Esophagus muscularis mucosa (tissue), 4 donors: ENCODE results near the gene TMED8. TPM values are rescaled to one million over a fixed set of nuclear protein-coding genes. Genes with fewer than 3 reads are reported as not detected.

Source experiments
- DNase-seq: peaks from one replicate; pipeline ENCODE4 v3.0.0-alpha.2; 2017; ENCODE audit errors: extremely low spot score
- H3K27ac ChIP-seq, 4 donors: fragments of 200-600 bp; sonication (generic); replicated peaks in 1 of 4; 1 replicate in 3 of 4; 2 replicates in 1 of 4; pipeline ENCODE4 v1.5.1; 2016 to 2019; ENCODE audit warnings: mild to moderate bottlenecking in 1 of 4
- H3K27me3 ChIP-seq, 4 donors: fragments of 200-600 bp; sonication (generic); one replicate each; pipeline versions ENCODE4 v1.5.1 to v1.6.0; 2016 to 2019
- H3K36me3 ChIP-seq, 4 donors: fragments of 200-600 bp; sonication (generic); one replicate each; pipeline ENCODE4 v1.5.1; 2016 to 2019
- H3K4me1 ChIP-seq, 4 donors: fragments of 200-600 bp; sonication (generic); one replicate each; pipeline ENCODE4 v1.5.1; 2016 to 2019
- H3K4me3 ChIP-seq, 4 donors: fragments of 200-600 bp; sonication (generic); 1 replicate in 2 of 4; 2 replicates in 2 of 4; pipeline ENCODE4 v1.5.1; 2016 to 2019; ENCODE audit warnings: mild to moderate bottlenecking in 4 of 4, moderate library complexity in 1 of 4
- H3K9me3 ChIP-seq, 4 donors: fragments of 200-600 bp; sonication (generic); 1 replicate in 3 of 4; 2 replicates in 1 of 4; pipeline ENCODE4 v1.5.1; 2016 to 2019
- EP300 ChIP-seq: sonication (generic); formaldehyde crosslinking; IDR thresholded peaks from one replicate; pipeline ENCODE4 v1.6.1; 2017; ENCODE audit warnings: antibody characterized with exemption
- POLR2A ChIP-seq: fragments of 450-650 bp; IDR thresholded peaks from one replicate; pipeline ENCODE4 v1.6.1; 2017; ENCODE audit warnings: antibody characterized with exemption, moderate library complexity, mild to moderate bottlenecking, low read depth
- POLR2AphosphoS5 ChIP-seq, 2 donors: sonication (generic); formaldehyde crosslinking; IDR thresholded peaks; one replicate each; pipeline ENCODE4 v1.6.1; 2017; ENCODE audit warnings: antibody characterized with exemption in 2 of 2
- WGBS: methylation state at CpG from one replicate; pipeline ENCODE4 v1.1.5; 2018; 5-methylcytosine and 5-hydroxymethylcytosine counted together
- intact Hi-C: fragments of 100-400 bp; cut with DNase I; formaldehyde crosslinking; loops from one replicate; pipeline ENCODE4 v1.15.1; 2023
- total RNA-seq, 4 donors: library from RNA; depleted of rRNA; stranded (reverse); fragments of >200 nt; gene quantifications; one replicate each; pipeline versions ENCODE4 v1.1.0 to v1.2.1, GENCODE V29; 2016
- TF ChIP-seq, protein P1 (sequence below), 3 experiments: fragments of 200-600 bp in 2 of 3; fragments of 450-650 bp in 1 of 3; sonication (generic) in 2 of 3; IDR thresholded peaks; one replicate each; pipeline ENCODE4 v1.5.1; 2017 to 2019; ENCODE audit warnings: antibody characterized with exemption in 3 of 3, mild to moderate bottlenecking in 2 of 3, moderate library complexity in 1 of 3

The TMED8 gene
- total RNA-seq, 4 donors from 2014 or later, result 15.2 to 21.8 (median 16.7) TPM

DNA sequence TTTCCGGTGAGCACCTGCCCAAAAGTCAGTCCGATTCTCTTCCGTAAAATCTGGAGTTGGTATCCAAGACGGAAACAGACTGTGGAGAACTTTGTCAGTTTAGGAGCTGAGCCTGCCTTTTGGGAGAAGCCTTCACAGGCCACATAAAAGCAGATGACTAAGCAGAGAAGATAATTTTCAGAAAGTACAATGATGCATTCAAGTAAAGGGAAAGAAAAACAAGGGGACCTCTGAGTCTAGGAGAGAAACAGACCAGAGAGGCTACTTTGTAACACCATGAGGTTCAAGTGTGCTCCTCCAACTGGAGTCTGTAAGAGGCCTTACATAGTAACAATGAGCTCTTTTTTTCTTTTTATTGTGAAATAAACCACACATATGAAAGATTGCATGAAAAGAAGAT is 21.1 kb downstream of the TMED8 start:
- H3K27me3 ChIP-seq, result no peaks in the 10 kb centered on the region
- WGBS, result 90% methylated on average over 4 of the region's 4 CpGs
- H3K9me3 ChIP-seq, result no peaks in the 10 kb centered on the region
- H3K27ac ChIP-seq, result no peak overlapping the region
- TF ChIP-seq POLR2AphosphoS5 (IDR thresholded peaks at IDR 0.05), result no peak
- TF ChIP-seq POLR2A, result no peak
- TF ChIP-seq, protein P1, sequence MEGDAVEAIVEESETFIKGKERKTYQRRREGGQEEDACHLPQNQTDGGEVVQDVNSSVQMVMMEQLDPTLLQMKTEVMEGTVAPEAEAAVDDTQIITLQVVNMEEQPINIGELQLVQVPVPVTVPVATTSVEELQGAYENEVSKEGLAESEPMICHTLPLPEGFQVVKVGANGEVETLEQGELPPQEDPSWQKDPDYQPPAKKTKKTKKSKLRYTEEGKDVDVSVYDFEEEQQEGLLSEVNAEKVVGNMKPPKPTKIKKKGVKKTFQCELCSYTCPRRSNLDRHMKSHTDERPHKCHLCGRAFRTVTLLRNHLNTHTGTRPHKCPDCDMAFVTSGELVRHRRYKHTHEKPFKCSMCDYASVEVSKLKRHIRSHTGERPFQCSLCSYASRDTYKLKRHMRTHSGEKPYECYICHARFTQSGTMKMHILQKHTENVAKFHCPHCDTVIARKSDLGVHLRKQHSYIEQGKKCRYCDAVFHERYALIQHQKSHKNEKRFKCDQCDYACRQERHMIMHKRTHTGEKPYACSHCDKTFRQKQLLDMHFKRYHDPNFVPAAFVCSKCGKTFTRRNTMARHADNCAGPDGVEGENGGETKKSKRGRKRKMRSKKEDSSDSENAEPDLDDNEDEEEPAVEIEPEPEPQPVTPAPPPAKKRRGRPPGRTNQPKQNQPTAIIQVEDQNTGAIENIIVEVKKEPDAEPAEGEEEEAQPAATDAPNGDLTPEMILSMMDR (IDR thresholded peaks at IDR 0.05), result no peak
- TF ChIP-seq EP300, result no peak
- H3K36me3 ChIP-seq, result peaks cover 0 to 4% (median 3%) of the 10 kb centered on the region in 4 donors
- no peak for DNase-seq
- H3K4me1 ChIP-seq, result no peaks in the 10 kb centered on the region
- intact Hi-C loops, result no loop called here
- H3K4me3 ChIP-seq, result no peak overlapping the region

- H3K4me3 ChIP-seq, result no peak overlapping the region
- H3K36me3 ChIP-seq, result peaks cover 0 to 24% (median 18%) of the 10 kb centered on the region in 4 donors
- 88% methylated on average over 5 of the region's 5 CpGs for WGBS
- TF ChIP-seq POLR2A (no peak), POLR2AphosphoS5 (IDR thresholded peaks at IDR 0.05) (no peak), EP300 (no peak)
- TF ChIP-seq, protein P1 (IDR thresholded peaks at IDR 0.05), result no peak
- H3K27ac ChIP-seq, result no peak overlapping the region
- H3K9me3 ChIP-seq, result no peaks in the 10 kb centered on the region
- no peaks in the 10 kb centered on the region for H3K27me3 ChIP-seq
- no peak for DNase-seq
- intact Hi-C loops, result no loop called here
- H3K4me1 ChIP-seq, result no peaks in the 10 kb centered on the region
Observed at GRCh38 chr14:77353469-77354141, 23.3 kb downstream of the TMED8 start.

GRCh38 chr14:77347751-77348150 is 29.1 kb downstream of the TMED8 start:
- H3K9me3 ChIP-seq, result no peaks in the 10 kb centered on the region
- no peak for DNase-seq
- WGBS, result 76% methylated on average over 3 of the region's 3 CpGs
- no peak overlapping the region for H3K27ac ChIP-seq
- H3K27me3 ChIP-seq, result no peaks in the 10 kb centered on the region
- H3K4me1 ChIP-seq, result no peaks in the 10 kb centered on the region
- peaks cover 0 to 40% (median 25%) of the 10 kb centered on the region in 4 donors for H3K36me3 ChIP-seq
- H3K4me3 ChIP-seq, result no peak overlapping the region
- TF ChIP-seq, protein P1 (IDR thresholded peaks at IDR 0.05), result no peak
- TF ChIP-seq POLR2A, result no peak
- TF ChIP-seq POLR2AphosphoS5 (IDR thresholded peaks at IDR 0.05), result no peak
- no peak for TF ChIP-seq EP300
- intact Hi-C loops, result no loop called here

- Histone ChIP-seq H3K4me1 (no peaks in the 10 kb centered on the region), H3K4me3 (no peak overlapping the region), H3K9me3 (no peaks in the 10 kb centered on the region), H3K27me3 (no peaks in the 10 kb centered on the region), H3K27ac (no peak overlapping the region), H3K36me3 (peaks cover 7 to 53% (median 35%) of the 10 kb centered on the region in 4 donors)
- TF ChIP-seq, protein P1 (IDR thresholded peaks at IDR 0.05), result no peak
- TF ChIP-seq EP300 (no peak), POLR2AphosphoS5 (IDR thresholded peaks at IDR 0.05) (no peak), POLR2A (no peak)
- WGBS, result 76% methylated on average over 2 of the region's 2 CpGs
- intact Hi-C loops, result no loop called here
- DNase-seq, result no peak
Observed at GRCh38 chr14:77346495-77346894, 30.4 kb downstream of the TMED8 start.
